GM21423 (cell line): ENCODE measurements around the gene OSBPL10.

Source experiments
- ATAC-seq: cut with Tn5 transposase; IDR thresholded peaks from one replicate; pipeline ENCODE4 v1.9.1; 2021; ENCODE audit warnings: mild to moderate bottlenecking, moderate library complexity; ENCODE audit not compliant: unreplicated experiment

The OSBPL10 gene

GRCh38 chr3:31823184-31823583 lies 157.9 kb downstream of the OSBPL10 start:
- ATAC-seq = no peak

- no peak for ATAC-seq
These were observed 159.9 kb downstream of the OSBPL10 start for GRCh38 chr3:31821118-31821517.

GRCh38 chr3:31819441-31819840 lies 161.6 kb downstream of the OSBPL10 start:
- no peak for ATAC-seq

GRCh38 chr3:31817411-31817966 lies 163.6 kb downstream of the OSBPL10 start:
- no peak for ATAC-seq

GRCh38 chr3:31815631-31816440 lies 165.2 kb downstream of the OSBPL10 start:
- no peak for ATAC-seq

GRCh38 chr3:31815006-31815405 lies 166.1 kb downstream of the OSBPL10 start:
- no peak for ATAC-seq

GRCh38 chr3:31813686-31814085 lies 167.4 kb downstream of the OSBPL10 start:
- no peak for ATAC-seq

- no peak for ATAC-seq
These were observed 167.9 kb downstream of the OSBPL10 start for GRCh38 chr3:31813197-31813596.

- ATAC-seq = no peak
These were observed 170.1 kb downstream of the OSBPL10 start for GRCh38 chr3:31810991-31811433.

- no peak for ATAC-seq
These were observed 172.8 kb downstream of the OSBPL10 start for GRCh38 chr3:31808143-31808720.

GRCh38 chr3:31804251-31805051 lies 176.6 kb downstream of the OSBPL10 start:
- ATAC-seq = no peak

- ATAC-seq = no peak
These were observed 177.9 kb downstream of the OSBPL10 start for GRCh38 chr3:31802981-31803740.

GRCh38 chr3:31800436-31800835 lies 180.6 kb downstream of the OSBPL10 start:
- no peak for ATAC-seq

- ATAC-seq = no peak
These were observed 182.2 kb downstream of the OSBPL10 start for GRCh38 chr3:31798840-31799239.

GRCh38 chr3:31793821-31794220 lies 187.2 kb downstream of the OSBPL10 start:
- no peak for ATAC-seq

GRCh38 chr3:31791090-31791430 lies 190.0 kb downstream of the OSBPL10 start:
- no peak for ATAC-seq

- no peak for ATAC-seq
These were observed 190.6 kb downstream of the OSBPL10 start for GRCh38 chr3:31790193-31791089.

GRCh38 chr3:31789429-31789828 lies 191.6 kb downstream of the OSBPL10 start:
- ATAC-seq = no peak

GRCh38 chr3:31785734-31786133 lies 195.3 kb downstream of the OSBPL10 start:
- no peak for ATAC-seq

GRCh38 chr3:31785286-31785685 lies 195.8 kb downstream of the OSBPL10 start:
- no peak for ATAC-seq
